Stimulated activated effector memory CD8-positive, alpha-beta T cell treated with anti-CD3 and anti-CD28 coated beads, Interleukin-12 subunit alpha, Interleukin-12 subunit beta, amount 100 ng/mL, for 72 hours (primary cell): ENCODE data around the gene FAM234A.
"Not testable (repeated sequence)": the region's sequence is repeated elsewhere in the genome, so short reads cannot be mapped to it uniquely, and the experiment has no call there.

ENCODE experiments used
- ATAC-seq: fragments of 150-1000 bp; cut with Tn5 transposase; 2 replicates; pipeline ENCODE4 v1.10.0; 2021
- DNase-seq, 2 donors: peaks; one replicate each; pipeline ENCODE4 v3.0.0; 2021 to 2022; ENCODE audit warnings: low spot score in 2 of 2
- H3K27ac Mint-ChIP-seq: one replicate; pipeline ENCODE4 v1.8.0; 2022; ENCODE audit warnings: mild to moderate bottlenecking, mixed read lengths
- H3K36me3 Mint-ChIP-seq: one replicate; pipeline ENCODE4 v1.8.0; 2022; ENCODE audit warnings: mild to moderate bottlenecking, mixed read lengths
- H3K4me1 Mint-ChIP-seq: one replicate; pipeline ENCODE4 v1.8.0; 2022; ENCODE audit warnings: mixed read lengths
- H3K4me3 Mint-ChIP-seq: one replicate; pipeline ENCODE4 v1.8.0; 2022; ENCODE audit warnings: mild to moderate bottlenecking, mixed read lengths
- H3K9me3 Mint-ChIP-seq: one replicate; pipeline ENCODE4 v1.8.0; 2022; ENCODE audit warnings: mixed read lengths

Gene FAM234A

DNA sequence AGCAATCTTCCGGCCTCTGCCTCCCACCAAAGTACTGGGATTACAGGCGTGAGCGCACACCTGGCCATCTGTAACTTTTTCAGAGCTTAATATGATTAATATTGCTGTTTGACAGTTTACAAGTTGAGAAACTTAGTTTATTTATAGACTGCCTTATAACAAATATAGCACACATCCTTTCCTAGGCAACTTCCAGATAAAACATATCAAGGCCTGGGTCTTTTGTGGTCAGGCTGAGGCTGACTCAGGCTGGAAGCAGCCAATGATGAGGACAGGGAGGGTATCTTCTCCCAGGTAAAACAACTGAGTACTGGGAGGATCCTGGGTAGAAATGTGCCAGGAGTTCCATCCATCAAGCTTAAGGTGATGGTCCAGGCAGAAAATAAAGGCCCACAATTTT lies 21.6 kb upstream of the FAM234A start:
- no peak overlapping the region for H3K4me3 Mint-ChIP-seq
- peaks cover 100% of the 10 kb centered on the region for H3K36me3 Mint-ChIP-seq
- peak overlapping the region; percentile 72 for H3K27ac Mint-ChIP-seq
- ATAC-seq (no peak), DNase-seq (no peak)
- no peaks in the 10 kb centered on the region for H3K9me3 Mint-ChIP-seq
- peaks cover 5% of the 10 kb centered on the region for H3K4me1 Mint-ChIP-seq

GRCh38 chr16:220021-220420 lies 14.6 kb upstream of the FAM234A start:
- Mint-ChIP-seq H3K27ac (no peak overlapping the region), H3K4me1 (no peaks in the 10 kb centered on the region), H3K4me3 (no peak overlapping the region), H3K36me3 (peaks cover 99% of the 10 kb centered on the region), H3K9me3 (no peaks in the 10 kb centered on the region)
- no peak for ATAC-seq
- no peak for DNase-seq

DNA sequence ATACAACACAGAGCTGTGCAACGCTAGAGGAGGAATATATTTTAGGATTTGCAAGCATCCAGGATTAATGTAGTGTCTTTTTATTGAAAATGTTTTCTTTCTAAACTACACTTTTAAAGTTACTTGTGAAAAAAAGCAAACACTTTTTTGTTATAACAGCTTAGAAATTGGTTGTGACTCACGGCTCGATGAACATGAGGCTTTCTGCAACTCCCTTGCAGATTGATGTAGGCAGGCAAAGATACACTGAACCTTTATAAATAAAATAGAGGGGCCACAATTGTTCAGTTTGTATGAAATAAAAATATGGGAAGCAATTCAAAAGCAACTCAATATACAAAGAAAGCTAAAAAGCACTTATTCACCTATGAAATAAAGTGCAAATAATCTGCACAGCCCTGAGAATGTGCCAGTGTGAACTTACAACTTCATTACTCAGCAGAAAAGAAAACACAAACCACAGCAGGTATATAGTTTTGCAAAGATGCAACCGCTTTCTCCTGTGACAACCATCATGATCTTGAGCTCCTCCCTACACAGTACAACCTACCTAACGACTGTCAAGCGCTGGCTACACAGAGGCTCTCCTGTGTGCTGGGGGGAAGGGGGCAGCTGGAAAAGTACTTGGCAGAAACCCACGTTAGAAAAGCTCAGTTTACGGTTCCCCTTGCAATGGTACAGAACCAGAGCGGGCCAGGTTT lies 6.3 kb upstream of the FAM234A start:
- DNase-seq = no peak
- peaks cover 54% of the 10 kb centered on the region for H3K36me3 Mint-ChIP-seq
- no peaks in the 10 kb centered on the region for H3K9me3 Mint-ChIP-seq
- H3K4me3 Mint-ChIP-seq = peak overlapping the region; percentile 80
- peak overlapping the region; percentile 86 for H3K27ac Mint-ChIP-seq
- ATAC-seq = peak; percentile 47
- peaks cover 15% of the 10 kb centered on the region for H3K4me1 Mint-ChIP-seq

DNA sequence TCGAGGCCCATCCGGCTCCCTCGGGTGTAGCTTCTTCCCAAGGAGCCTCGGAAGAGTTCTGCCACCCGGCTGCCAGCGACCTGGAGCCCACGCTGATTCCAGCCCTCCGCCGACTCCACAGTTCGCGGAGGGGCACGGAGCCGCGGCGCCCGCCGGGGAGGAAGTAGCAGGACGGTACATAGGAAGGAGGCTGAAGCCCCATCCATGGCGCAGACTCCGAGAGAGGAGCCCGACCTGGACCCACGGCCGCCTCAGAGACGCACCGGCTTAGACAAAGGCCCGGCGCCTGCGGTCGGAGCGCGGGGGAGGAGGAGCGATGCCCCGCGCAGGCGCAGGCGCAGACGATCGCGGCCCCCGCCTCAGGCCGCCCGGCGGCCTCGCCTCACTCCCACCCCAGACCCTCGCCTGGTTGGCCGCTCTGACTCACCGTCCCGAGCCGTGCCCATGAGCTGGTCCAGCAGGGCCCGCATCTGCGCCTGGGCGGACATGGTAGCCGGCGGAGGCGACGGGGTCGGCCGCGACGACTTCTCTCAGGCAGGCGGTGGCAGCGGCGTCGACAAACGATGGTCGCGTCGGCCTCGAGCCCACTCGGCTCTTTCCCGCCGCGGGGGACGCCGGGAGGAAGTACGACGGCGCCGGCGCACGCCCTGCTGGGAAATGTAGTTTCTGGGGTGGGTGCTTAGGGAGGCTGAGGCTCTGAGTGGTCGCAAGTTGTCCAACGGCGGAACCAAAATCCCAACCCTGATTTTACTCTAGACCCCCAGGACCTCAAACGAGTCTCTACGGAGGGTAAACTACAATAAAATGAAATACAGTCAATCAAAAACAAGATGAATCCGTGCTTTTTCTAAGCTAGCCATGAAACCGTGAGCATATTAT lies 5.5 kb upstream of the FAM234A start, which contains the start of gene LUC7L:
TSS of gene LUC7L (minus strand) at position 598 of the 879 bp plus-strand sequence. CDS start at position 488, 110 bp downstream.
- peaks cover 48% of the 10 kb centered on the region for H3K36me3 Mint-ChIP-seq
- no peaks in the 10 kb centered on the region for H3K9me3 Mint-ChIP-seq
- H3K27ac Mint-ChIP-seq = peak within 1 kb of the TSS; percentile 86
- ATAC-seq (peak; percentile 96), DNase-seq (peak; percentile 84 to 96)
- peak within 1 kb of the TSS; percentile 80 for H3K4me3 Mint-ChIP-seq
- peaks cover 15% of the 10 kb centered on the region for H3K4me1 Mint-ChIP-seq

DNA sequence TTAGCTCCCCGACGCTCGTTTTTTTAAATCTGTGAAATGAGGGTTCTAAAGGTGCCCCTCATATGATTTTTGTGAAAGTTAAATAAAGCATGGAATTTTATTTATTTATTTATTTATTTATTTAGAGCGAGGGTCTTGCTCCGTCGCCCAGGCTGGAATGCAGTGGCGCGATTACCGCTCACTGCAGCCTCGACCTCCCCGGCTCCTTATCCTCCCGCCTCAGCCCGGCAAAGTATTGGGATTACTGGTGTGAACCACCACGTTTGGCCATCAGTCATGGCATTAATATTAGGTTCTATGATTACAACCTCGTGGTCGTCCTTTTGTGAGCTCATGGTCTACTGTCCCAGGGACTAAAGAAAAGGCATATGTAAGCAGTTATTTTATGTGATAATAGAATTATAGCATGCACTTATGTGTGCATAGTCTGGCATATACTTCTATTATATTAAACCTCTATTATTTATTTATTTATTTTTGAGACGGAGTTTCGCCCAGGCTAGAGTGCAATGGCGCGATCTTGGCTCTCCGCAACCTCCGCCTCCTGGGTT lies 4.8 kb upstream of the FAM234A start:
- peaks cover 16% of the 10 kb centered on the region for H3K4me1 Mint-ChIP-seq
- peaks cover 47% of the 10 kb centered on the region for H3K36me3 Mint-ChIP-seq
- peak overlapping the region; percentile 80 for H3K4me3 Mint-ChIP-seq
- peak overlapping the region; percentile 86 for H3K27ac Mint-ChIP-seq
- no peak for DNase-seq
- H3K9me3 Mint-ChIP-seq = no peaks in the 10 kb centered on the region
- ATAC-seq = no peak

DNA sequence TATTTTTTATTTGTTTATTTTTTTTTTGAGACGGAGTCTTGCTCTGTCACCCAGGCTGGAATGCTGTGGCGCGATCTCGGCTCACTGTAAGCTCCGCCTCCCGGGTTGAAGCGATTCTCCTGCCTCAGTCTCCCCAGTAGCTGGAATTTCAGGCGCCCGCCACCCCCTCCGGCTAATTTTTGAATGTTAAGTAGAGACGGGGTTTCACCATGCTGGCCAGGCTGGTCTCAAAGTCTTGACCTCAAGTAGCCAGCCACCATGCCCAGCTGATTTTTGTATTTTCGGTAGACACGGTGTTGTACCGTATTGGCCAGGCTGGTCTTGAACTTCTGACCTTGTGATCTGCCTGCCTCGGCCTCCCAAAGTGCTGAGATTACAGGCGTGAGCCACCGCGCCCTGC lies 4.3 kb upstream of the FAM234A start:
- peaks cover 21% of the 10 kb centered on the region for H3K4me1 Mint-ChIP-seq
- H3K36me3 Mint-ChIP-seq = peaks cover 41% of the 10 kb centered on the region
- ATAC-seq, H3K9me3 Mint-ChIP-seq, H3K27ac Mint-ChIP-seq, H3K4me3 Mint-ChIP-seq, DNase-seq: not testable (repeated sequence)

GRCh38 chr16:230949-231348 lies 3.7 kb upstream of the FAM234A start:
- DNase-seq = no peak
- Mint-ChIP-seq H3K4me1 (peaks cover 25% of the 10 kb centered on the region), H3K9me3 (no peaks in the 10 kb centered on the region), H3K4me3 (no peak overlapping the region), H3K27ac (no peak overlapping the region), H3K36me3 (peaks cover 35% of the 10 kb centered on the region)
- ATAC-seq = no peak

DNA sequence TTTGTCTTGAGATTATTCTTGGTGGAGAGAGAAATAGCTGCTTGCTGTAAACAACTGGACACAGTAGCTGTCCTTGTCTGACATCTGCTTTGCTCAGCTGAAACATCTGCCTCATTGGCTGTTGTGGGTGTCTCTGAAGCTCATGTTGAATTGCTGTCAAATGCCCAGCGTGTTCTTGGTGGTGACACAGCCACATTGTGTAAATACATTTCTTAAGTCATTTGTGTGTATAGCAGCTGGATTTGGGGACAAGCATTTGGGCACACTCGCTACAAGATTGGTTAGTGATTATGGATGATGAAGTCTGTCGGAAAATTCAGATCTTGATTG lies 5.3 kb downstream of the FAM234A start:
- ATAC-seq (no peak), DNase-seq (no peak)
- H3K27ac Mint-ChIP-seq = no peak overlapping the region
- H3K4me3 Mint-ChIP-seq = no peak overlapping the region
- no peaks in the 10 kb centered on the region for H3K36me3 Mint-ChIP-seq
- H3K4me1 Mint-ChIP-seq = peaks cover 19% of the 10 kb centered on the region
- H3K9me3 Mint-ChIP-seq = no peaks in the 10 kb centered on the region

DNA sequence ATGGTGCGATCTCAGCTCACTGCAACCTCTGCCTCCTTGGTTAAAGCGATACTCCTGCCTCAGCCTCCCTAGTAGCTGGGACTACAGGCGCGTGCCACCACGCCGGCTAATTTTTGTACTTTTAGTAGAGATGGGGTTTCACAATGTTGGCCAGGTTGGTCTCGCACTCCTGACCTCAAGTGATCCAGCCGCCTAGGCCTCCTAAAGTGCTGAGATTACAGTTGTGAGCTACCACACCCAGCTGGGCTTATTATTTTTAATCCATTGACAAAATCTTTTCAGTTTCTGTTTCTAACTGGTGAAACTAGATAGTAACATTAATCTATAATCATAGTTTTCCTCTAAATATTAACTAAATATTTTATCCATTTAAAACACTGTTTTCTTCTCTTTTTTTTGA lies 5.9 kb downstream of the FAM234A start:
- ATAC-seq = no peak
- no peak overlapping the region for H3K4me3 Mint-ChIP-seq
- DNase-seq = no peak
- no peaks in the 10 kb centered on the region for H3K36me3 Mint-ChIP-seq
- peak overlapping the region; percentile 14 for H3K27ac Mint-ChIP-seq
- peaks cover 13% of the 10 kb centered on the region for H3K4me1 Mint-ChIP-seq
- H3K9me3 Mint-ChIP-seq = no peaks in the 10 kb centered on the region

DNA sequence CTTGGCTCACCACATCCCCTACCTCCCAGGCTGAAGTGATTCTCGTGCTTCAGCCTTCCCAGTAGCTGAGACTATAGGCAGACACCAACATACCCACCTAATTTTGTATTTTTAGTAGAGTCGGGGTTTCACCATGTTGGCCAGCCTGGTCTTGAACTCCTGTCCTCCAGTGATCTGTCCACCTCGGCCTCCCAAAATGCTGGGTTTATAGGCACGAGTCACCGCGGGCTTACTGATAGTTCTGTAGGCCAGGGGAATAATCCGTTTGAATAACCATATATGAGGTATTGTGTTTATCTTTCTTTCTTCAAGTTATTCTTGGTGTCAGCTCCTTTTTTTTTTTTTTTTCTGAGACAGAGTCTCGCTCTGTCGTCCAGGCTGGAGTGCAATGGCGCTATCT lies 7.7 kb downstream of the FAM234A start:
- Mint-ChIP-seq H3K4me3 (no peak overlapping the region), H3K9me3 (no peaks in the 10 kb centered on the region), H3K4me1 (peaks cover 11% of the 10 kb centered on the region), H3K36me3 (no peaks in the 10 kb centered on the region), H3K27ac (no peak overlapping the region)
- no peak for DNase-seq
- no peak for ATAC-seq

DNA sequence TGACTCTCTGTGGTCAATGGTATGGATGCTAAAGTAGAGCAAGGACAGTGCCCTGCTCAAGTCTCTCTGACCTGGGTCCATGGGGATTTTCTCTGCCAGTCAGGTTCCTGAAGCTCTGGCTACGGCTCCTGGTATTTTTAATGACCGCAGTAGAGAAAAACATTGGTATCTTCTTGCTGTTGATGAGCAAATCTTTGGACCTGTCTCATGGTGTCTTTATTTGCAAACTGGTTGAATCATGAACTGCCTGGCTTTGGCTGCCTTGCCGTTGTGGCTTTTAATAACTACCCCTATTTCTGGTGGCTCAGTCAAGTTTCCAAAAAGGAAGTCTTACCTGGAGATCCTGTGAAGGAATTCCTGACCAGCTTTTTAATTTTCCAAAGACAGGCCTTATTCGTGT lies 8.7 kb downstream of the FAM234A start:
- no peaks in the 10 kb centered on the region for H3K36me3 Mint-ChIP-seq
- ATAC-seq = no peak
- H3K27ac Mint-ChIP-seq = no peak overlapping the region

DNA sequence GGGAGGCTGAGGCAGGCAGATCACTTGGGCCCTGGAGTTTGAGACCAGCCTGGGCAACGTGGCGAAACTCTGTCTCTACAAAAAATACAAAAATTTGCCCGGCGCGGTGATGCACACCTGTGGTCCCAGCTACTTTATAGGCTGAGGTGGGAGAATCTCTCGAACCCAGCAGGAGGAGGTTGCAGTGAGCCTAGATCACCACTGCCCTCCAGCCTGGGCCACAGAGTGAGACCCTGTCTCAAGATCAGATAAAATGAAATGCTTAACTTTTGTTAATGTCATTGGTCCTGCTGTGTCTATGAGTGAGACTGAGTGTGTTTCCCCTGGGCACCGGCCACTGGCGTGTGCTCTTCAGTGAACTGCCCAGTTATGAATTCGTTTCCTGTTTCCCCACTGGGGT lies 10.5 kb downstream of the FAM234A start:
- no peak overlapping the region for H3K4me3 Mint-ChIP-seq
- DNase-seq = no peak
- peaks cover 6% of the 10 kb centered on the region for H3K4me1 Mint-ChIP-seq
- no peak for ATAC-seq
- no peaks in the 10 kb centered on the region for H3K36me3 Mint-ChIP-seq
- no peak overlapping the region for H3K27ac Mint-ChIP-seq
- no peaks in the 10 kb centered on the region for H3K9me3 Mint-ChIP-seq

More for the DNA sequence above, 8.7 kb downstream of the FAM234A start:
- Mint-ChIP-seq H3K4me3 (no peak overlapping the region), H3K9me3 (no peaks in the 10 kb centered on the region), H3K4me1 (peaks cover 11% of the 10 kb centered on the region)
- DNase-seq = no peak

GRCh38 chr16:247027-247426 lies 12.4 kb downstream of the FAM234A start:
- H3K9me3 Mint-ChIP-seq = no peaks in the 10 kb centered on the region
- H3K4me1 Mint-ChIP-seq = no peaks in the 10 kb centered on the region
- peak overlapping the region; percentile 29 for H3K27ac Mint-ChIP-seq
- DNase-seq = no peak
- no peaks in the 10 kb centered on the region for H3K36me3 Mint-ChIP-seq
- ATAC-seq = no peak
- H3K4me3 Mint-ChIP-seq = no peak overlapping the region

DNA sequence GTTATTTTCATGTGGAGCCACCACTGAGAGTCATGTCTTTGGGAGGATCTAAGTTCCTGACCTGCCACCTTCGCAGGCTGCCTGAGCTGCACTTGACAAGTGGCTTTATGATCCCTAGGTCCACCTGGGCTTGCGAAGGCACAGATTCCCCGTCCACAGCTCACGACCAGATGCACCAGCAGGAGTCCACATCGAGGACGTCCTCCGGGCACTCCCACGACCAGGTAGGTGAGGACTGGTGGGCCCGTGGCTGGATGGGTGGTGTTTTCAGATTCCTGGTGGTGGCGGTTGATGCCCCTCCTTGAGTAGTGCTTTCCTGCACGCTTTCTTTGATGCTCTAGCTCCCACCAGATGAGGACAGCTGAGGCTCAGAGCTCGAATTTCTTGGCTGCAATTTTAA lies 14.8 kb downstream of the FAM234A start:
- Mint-ChIP-seq H3K27ac (no peak overlapping the region), H3K36me3 (peaks cover 5% of the 10 kb centered on the region), H3K9me3 (no peaks in the 10 kb centered on the region), H3K4me3 (no peak overlapping the region), H3K4me1 (peaks cover 10% of the 10 kb centered on the region)
- ATAC-seq = no peak
- DNase-seq = no peak

DNA sequence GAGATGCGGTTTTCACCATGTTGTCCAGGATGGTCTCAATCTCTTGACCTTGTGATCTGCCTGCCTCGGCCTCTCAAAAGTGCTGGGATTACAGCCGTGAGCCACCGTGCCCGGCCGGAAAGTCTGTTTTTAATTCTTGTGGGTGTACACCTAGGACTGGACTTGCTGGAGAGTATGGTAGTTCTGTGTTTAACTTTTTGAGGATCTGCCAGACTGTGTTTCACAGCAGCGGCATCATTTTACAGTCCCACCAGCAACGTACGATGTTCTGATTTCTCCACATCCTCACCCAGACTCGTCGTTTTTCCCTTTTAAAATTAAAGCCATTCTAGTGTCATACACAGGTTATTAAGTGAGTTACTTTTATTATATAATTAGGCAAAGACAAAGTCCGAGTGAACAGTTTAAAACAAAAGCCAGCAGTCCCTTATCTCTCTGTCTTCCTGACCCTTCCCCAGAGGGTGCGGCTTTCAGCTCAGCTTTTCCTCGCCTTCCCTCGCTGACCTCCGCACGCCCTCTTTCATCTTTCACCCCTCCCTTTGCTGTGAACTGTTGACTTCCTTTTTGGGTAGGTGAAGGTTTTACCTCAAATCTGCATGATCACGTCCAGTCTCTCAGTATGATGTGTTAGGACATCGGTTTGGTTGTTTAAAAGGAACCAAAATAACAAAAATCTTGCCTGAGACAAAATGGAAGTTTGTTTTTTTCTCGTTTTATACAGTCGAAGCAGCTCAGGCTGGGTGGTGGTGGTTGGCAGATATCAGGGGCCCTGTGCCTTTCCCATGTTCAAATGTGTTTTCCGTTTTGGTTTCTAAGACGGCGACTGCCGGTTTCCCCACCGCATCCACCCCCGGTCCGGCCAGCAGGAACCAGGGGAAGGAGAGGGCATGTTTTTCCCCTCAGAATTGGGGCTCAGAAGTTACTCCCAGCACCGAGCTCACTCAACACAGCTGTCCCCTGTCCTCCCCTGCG lies 18.0 kb downstream of the FAM234A start:
- Mint-ChIP-seq H3K27ac (peak overlapping the region; percentile 75), H3K36me3 (peaks cover 16% of the 10 kb centered on the region), H3K4me1 (peaks cover 10% of the 10 kb centered on the region), H3K4me3 (peak overlapping the region; percentile 63), H3K9me3 (no peaks in the 10 kb centered on the region)
- peak in 1 of 2 donors; percentile 56 for DNase-seq
- ATAC-seq = peak; percentile 92
